NCI-H524 treated with DMSO at 0.1 percent for 48 hours (cell line): ENCODE results near the gene NUP160.
"Not testable (repeated sequence)": the region's sequence is repeated elsewhere in the genome, so short reads cannot be mapped to it uniquely, and the experiment has no call there.

Source experiments
- DNase-seq: peaks from one replicate; lab custom pipeline; 2025; lab: John Stamatoyannopoulos, UW

Gene NUP160

GRCh38 chr11:47791774-47792430 is 56.2 kb downstream of the NUP160 start:
- no peak for DNase-seq

- not testable (repeated sequence) for DNase-seq
Measured at GRCh38 chr11:47790017-47790416, 58.1 kb downstream of the NUP160 start.

GRCh38 chr11:47788181-47788580 is 60.0 kb downstream of the NUP160 start:
- no peak for DNase-seq

- no peak for DNase-seq
Measured at GRCh38 chr11:47786373-47786772, 61.8 kb downstream of the NUP160 start.

GRCh38 chr11:47784785-47785381 is 63.3 kb downstream of the NUP160 start:
- peak; percentile 13 for DNase-seq

GRCh38 chr11:47783087-47783610 is 65.0 kb downstream of the NUP160 start:
- DNase-seq = no peak

GRCh38 chr11:47778878-47779483 is 69.2 kb downstream of the NUP160 start:
- no peak for DNase-seq

GRCh38 chr11:47775240-47775869 is 72.8 kb downstream of the NUP160 start:
- DNase-seq = no peak

GRCh38 chr11:47773882-47774281 is 74.3 kb downstream of the NUP160 start:
- DNase-seq = no peak

GRCh38 chr11:47769556-47769955 is 78.6 kb downstream of the NUP160 start:
- DNase-seq = not testable (repeated sequence)

- DNase-seq = no peak
Measured at GRCh38 chr11:47768101-47768612, 80.0 kb downstream of the NUP160 start.

- DNase-seq = no peak
Measured at GRCh38 chr11:47766509-47767227, 81.5 kb downstream of the NUP160 start.

- DNase-seq = no peak
Measured at GRCh38 chr11:47765086-47765485, 83.1 kb downstream of the NUP160 start.

- DNase-seq = not testable (repeated sequence)
Measured at GRCh38 chr11:47759291-47759690, 88.9 kb downstream of the NUP160 start.

GRCh38 chr11:47756208-47756607 is 91.9 kb downstream of the NUP160 start:
- DNase-seq = no peak

- no peak for DNase-seq
Measured at GRCh38 chr11:47750725-47751124, 97.4 kb downstream of the NUP160 start.

- DNase-seq = not testable (repeated sequence)
Measured at GRCh38 chr11:47742494-47742893, 105.7 kb downstream of the NUP160 start.

GRCh38 chr11:47737817-47738216 is 110.3 kb downstream of the NUP160 start:
- DNase-seq = not testable (repeated sequence)

GRCh38 chr11:47732271-47732670 is 115.9 kb downstream of the NUP160 start:
- DNase-seq = no peak

GRCh38 chr11:47731475-47731874 is 116.7 kb downstream of the NUP160 start:
- DNase-seq = no peak
